ENCODE measurements around the gene TCAP. TPM values are rescaled to one million over a fixed set of nuclear protein-coding genes. Genes with fewer than 3 reads are reported as not detected.
A peak's percentile ranks its signal among the peaks of the same experiment; 100 is the strongest.

TCAP gene
- total and polyA plus RNA-seq, 8 donors: 0.13 to 3.0 (median 0.54) TPM

DNA sequence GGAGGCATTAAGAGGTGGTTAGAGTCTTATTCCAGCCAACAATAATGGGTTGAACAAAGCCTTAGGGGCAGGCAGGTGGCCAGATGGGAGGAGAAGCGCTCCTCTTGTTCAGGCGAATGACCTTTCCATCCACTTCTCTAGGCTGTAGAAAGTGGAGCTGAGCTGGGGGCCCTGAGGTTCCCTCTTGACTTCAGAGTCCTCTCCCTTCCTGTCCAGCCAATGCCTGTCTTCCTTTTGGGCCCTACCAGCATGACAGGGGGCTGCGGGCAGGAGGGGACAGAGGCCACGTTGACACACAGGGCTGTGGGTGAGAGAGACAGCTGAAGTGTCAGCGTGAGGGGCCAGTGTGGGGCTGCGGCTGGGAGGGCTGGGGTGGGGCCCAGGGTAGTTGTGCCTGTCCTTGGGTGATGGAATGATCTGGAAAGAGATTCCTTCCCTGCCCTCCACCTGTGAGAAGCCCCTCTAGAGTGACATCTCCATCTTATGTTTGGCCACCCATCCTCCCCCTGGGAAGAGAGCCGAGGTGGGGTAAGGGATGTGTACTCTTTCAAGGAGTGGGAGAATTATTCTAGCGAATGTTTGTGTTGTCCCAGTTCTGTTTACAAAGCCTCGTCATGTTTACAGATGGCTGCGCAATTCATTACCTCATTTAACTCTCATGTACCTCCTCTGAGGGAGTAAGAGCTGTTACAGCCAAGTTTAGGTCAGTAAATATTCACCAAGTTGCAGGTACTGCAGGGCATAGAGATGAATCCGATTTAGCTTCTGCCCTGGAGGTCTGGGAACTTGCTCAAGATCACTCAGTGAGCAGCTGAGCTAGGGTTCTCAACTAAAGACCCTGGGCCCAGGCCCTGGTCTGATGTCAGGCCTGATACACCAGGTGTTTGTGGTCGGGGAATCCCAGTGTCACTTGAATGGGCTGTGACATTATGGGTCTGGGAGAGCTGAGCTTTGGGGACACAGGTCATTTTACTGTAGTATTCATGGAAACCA, 38.0 kb downstream of the TCAP start:
- no peak for FAIRE-seq
- DNase-seq: no peak
- no peaks in the 10 kb centered on the region for H3K9me3 ChIP-seq
- 46 to 49% methylated on average over 12 of the region's 12 CpGs for WGBS, 2 donors
- ATAC-seq: no peak
- intact Hi-C loops (cut with DNase I): no loop called here
- peak overlapping the region in 3 of 4 donors; percentile 11 to 96 (median 94) for H3K27ac ChIP-seq
- H3K4me3 ChIP-seq: no peak overlapping the region
- TF ChIP-seq, protein P1, sequence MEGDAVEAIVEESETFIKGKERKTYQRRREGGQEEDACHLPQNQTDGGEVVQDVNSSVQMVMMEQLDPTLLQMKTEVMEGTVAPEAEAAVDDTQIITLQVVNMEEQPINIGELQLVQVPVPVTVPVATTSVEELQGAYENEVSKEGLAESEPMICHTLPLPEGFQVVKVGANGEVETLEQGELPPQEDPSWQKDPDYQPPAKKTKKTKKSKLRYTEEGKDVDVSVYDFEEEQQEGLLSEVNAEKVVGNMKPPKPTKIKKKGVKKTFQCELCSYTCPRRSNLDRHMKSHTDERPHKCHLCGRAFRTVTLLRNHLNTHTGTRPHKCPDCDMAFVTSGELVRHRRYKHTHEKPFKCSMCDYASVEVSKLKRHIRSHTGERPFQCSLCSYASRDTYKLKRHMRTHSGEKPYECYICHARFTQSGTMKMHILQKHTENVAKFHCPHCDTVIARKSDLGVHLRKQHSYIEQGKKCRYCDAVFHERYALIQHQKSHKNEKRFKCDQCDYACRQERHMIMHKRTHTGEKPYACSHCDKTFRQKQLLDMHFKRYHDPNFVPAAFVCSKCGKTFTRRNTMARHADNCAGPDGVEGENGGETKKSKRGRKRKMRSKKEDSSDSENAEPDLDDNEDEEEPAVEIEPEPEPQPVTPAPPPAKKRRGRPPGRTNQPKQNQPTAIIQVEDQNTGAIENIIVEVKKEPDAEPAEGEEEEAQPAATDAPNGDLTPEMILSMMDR (IDR thresholded peaks at IDR 0.05): no peak
- H3K27me3 ChIP-seq: no peaks in the 10 kb centered on the region
- peaks cover 0 to 2% (median under 1%) of the 10 kb centered on the region in 3 donors for H3K36me3 ChIP-seq
- H3K4me1 ChIP-seq: peaks cover 30 to 57% (median 44%) of the 10 kb centered on the region in 3 donors

- Histone ChIP-seq H3K4me1 (peaks cover 30 to 57% (median 44%) of the 10 kb centered on the region in 3 donors), H3K27me3 (no peaks in the 10 kb centered on the region), H3K36me3 (peaks cover 0 to 9% (median 3%) of the 10 kb centered on the region in 3 donors), H3K9me3 (no peaks in the 10 kb centered on the region), H3K4me3 (no peak overlapping the region), H3K27ac (peak overlapping the region; percentile 11 to 96 (median 94))
- TF ChIP-seq, protein P1 (IDR thresholded peaks at IDR 0.05): no peak
- WGBS, 2 donors: 69% methylated on average over 5 of the region's 5 CpGs
- no peak for DNase-seq
- intact Hi-C loops (cut with DNase I): no loop called here
- FAIRE-seq: no peak
- ATAC-seq: no peak
Measured at GRCh38 chr17:39703913-39704312, 38.8 kb downstream of the TCAP start.

DNA sequence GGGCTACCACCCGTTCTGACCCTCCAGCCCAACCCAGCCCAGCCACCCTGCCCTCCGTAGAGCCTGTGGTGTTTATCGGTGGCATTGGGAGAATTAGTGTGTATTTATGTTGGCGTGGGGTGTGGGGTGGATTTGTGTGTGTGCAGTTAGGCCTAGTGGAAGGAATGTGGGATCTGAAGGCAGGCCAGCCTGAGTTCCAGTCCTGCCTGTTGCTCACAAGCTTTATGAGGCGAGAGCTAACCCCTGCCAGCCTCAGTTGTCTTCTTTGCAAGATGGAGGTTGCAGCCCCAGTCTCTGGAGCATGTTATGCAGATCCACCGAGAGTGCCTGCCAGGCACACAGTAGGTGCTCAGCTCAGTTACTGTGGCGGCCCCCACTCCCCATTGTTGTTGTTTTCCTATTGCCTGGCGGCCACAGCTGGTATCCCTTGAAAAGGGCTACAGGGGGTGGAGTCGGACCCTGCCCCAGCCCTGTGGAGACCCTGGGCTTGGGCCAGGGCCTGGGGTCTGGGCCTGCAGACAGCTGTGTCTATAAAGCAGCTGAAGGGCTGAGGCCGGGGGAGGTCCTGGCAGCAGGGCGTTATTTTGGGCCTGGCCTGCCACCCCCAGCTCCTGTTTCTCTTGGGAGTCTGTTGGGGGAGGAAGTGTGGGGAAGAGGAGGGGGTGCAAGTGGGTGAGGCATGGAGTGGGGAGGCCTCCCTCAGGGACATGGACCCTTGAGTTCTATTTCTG, 39.8 kb downstream of the TCAP start:
- Histone ChIP-seq H3K4me1 (peaks cover 30 to 53% (median 44%) of the 10 kb centered on the region in 3 donors), H3K9me3 (no peaks in the 10 kb centered on the region), H3K27me3 (no peaks in the 10 kb centered on the region), H3K27ac (peak overlapping the region; percentile 90 to 96 (median 94)), H3K36me3 (peaks cover 0 to 17% (median 3%) of the 10 kb centered on the region in 3 donors), H3K4me3 (peak overlapping the region in 2 of 4 donors; percentile 15 to 16)
- TF ChIP-seq, protein P1 (IDR thresholded peaks at IDR 0.05): no peak
- 30 to 31% methylated on average over 11 of the region's 11 CpGs for WGBS, 2 donors
- peak in 1 of 4 donors; percentile 9 for ATAC-seq
- no peak for FAIRE-seq
- peak in 2 of 6 donors; percentile 29 to 54 for DNase-seq
- intact Hi-C loops (cut with DNase I): no loop called here

DNA sequence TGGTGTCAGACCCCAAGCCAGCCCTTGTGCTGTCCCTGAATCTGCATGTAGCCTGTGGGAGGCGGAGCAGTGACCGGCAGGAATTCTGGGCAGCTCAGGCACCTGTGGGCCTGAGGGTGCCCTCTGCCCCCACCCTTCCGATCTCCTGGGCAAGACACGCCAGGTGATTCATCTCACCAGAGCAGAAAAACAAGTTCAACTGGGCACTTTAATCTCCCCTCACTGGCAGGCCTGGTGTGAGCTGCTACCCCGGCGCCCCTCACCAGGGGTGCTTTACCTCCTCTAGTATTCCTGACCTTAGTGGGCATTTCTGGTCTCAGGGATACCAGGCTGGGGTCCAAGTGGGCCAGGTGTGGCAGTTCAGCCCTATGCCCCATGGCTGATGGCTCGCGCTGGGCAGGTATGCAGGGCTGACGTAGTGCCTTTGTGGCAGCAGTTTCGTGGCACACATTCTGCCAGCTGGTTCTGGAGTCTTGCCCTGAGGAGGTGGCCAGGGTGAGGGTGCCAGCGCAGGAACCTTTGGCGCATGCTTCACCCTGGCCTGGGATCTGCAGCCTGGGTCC, 40.7 kb downstream of the TCAP start:
- Histone ChIP-seq H3K27ac (peak overlapping the region; percentile 90 to 96 (median 94)), H3K36me3 (peaks cover 0 to 26% (median 3%) of the 10 kb centered on the region in 3 donors), H3K4me3 (peak overlapping the region in 2 of 4 donors; percentile 15 to 16), H3K9me3 (no peaks in the 10 kb centered on the region), H3K4me1 (peaks cover 30 to 53% (median 44%) of the 10 kb centered on the region in 3 donors), H3K27me3 (no peaks in the 10 kb centered on the region)
- WGBS, 2 donors: 11 to 17% methylated on average over 12 of the region's 12 CpGs
- TF ChIP-seq, protein P1 (IDR thresholded peaks at IDR 0.05): no peak
- intact Hi-C loops (cut with DNase I): no loop called here
- no peak for FAIRE-seq
- DNase-seq: peak; percentile 82 to 95 (median 92)
- ATAC-seq: peak; percentile 85 to 92 (median 88)
